Ectodermal cell (in vitro differentiated cells): Measurements from ENCODE around the gene TUBA4B.

Experiments used
- H3K27ac ChIP-seq: 2 replicates; pipeline ENCODE4 v1.7.0; 2013; ENCODE audit warnings: mild to moderate bottlenecking, low read depth, low read length; ENCODE audit not compliant: insufficient read depth, poor library complexity, severe bottlenecking
- H3K27me3 ChIP-seq: 2 replicates; pipeline ENCODE4 v1.7.0; 2013; ENCODE audit warnings: mild to moderate bottlenecking, low read length; ENCODE audit not compliant: insufficient read depth, control insufficient read depth, poor library complexity, severe bottlenecking
- H3K36me3 ChIP-seq: one replicate; pipeline ENCODE4 v1.7.0; 2013; ENCODE audit warnings: low read length; ENCODE audit not compliant: control insufficient read depth, insufficient read depth
- H3K4me1 ChIP-seq: one replicate; pipeline ENCODE4 v1.7.0; 2013; ENCODE audit warnings: low read length; ENCODE audit not compliant: control insufficient read depth, insufficient read depth
- H3K4me3 ChIP-seq: 2 replicates; pipeline ENCODE4 v1.7.0; 2013; ENCODE audit warnings: low read depth, low read length, control low read depth; ENCODE audit not compliant: insufficient read depth
- H3K9me3 ChIP-seq: 2 replicates; pipeline ENCODE4 v1.7.0; 2013; ENCODE audit warnings: mild to moderate bottlenecking, low read length, moderate library complexity; ENCODE audit not compliant: control insufficient read depth
- WGBS, 2 experiments: methylation state at CpG; one replicate each; pipeline ENCODE4 v1.1.7; 2013; ENCODE audit warnings: missing lambda C conversion rate in 2 of 2; 5-methylcytosine and 5-hydroxymethylcytosine counted together

TUBA4B gene

DNA sequence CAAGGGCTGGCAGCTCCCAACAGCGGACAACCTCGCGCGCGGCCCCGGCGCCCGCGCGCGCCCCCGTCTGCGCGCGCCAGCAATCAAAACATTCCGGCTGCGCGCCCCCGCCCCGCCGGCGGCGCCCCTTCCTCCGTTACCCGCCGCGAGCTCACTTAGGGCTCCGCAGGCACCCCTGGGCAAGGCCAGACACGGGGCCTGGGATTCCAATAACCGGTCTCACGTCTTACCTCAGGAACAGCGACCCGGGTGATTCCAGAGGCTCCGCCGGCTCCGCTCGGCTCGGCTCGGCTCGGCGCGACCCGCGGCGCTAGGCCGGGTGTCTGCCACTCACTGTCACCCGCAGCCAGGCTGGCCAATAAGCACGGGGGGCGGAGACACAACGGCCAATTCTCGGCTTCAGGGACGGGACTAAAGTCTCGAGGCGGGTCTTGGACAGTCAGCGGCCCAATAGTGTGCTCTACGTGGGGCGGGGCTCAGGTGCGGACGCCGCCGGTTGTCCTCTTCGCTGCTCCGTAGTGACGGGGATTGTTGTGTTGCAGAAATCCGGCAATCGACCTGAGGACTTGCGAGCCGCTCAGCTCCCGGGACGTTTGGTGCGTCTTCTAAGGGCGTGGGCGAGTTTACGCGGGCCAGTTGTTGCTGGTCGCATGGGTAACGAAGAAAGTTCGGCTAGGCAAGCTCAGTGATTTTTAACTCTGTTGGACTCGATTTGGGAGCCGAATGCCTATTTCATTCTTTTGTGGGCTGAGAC is 23.6 kb upstream of the TUBA4B start, which contains the start of the genes ANKZF1 and ATG9A:
Gene ANKZF1, plus strand, starts transcription at position 502 of the 754 bp plus-strand sequence. CDS start 452 bp downstream, outside the sequence.
Gene ATG9A, minus strand, starts transcription at position 332 of the 754 bp plus-strand sequence. CDS start 1,612 bp downstream, outside the sequence.
- peaks cover 23% of the 10 kb centered on the region for H3K36me3 ChIP-seq
- H3K9me3 ChIP-seq, result no peaks in the 10 kb centered on the region
- 0% methylated on average over 80 of the region's 80 CpGs for WGBS, 2 experiments
- H3K4me3 ChIP-seq, result peak within 1 kb of the TSS; percentile 71
- H3K27me3 ChIP-seq, result no peaks in the 10 kb centered on the region
- peak within 1 kb of the TSS; percentile 83 for H3K27ac ChIP-seq
- peaks cover 13% of the 10 kb centered on the region for H3K4me1 ChIP-seq

DNA sequence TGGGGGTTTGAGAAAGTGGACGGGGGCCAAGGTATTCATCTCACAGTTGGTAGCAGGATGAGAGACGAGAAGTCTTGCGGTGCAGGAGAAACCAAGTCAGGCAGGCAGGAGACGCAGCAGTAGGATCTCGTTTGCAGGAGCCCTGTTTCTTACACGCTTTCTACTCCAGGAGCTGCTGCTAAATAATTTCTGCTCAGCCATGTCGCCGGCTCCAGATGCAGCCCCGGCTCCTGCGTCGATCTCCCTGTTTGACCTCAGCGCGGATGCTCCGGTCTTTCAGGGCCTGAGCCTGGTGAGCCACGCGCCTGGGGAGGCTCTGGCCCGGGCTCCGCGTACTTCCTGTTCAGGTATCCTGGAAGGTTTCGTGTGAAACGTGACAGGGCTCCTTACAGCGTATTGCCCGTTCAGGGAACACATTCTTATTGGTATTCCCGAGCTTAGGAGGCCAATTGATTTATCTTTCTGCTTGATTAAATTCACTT is 22.9 kb upstream of the TUBA4B start:
- no peaks in the 10 kb centered on the region for H3K9me3 ChIP-seq
- H3K36me3 ChIP-seq, result peaks cover 21% of the 10 kb centered on the region
- H3K4me3 ChIP-seq, result peak overlapping the region; percentile 71
- H3K27me3 ChIP-seq, result no peaks in the 10 kb centered on the region
- WGBS, 2 experiments, result 1 to 2% methylated on average over 24 of the region's 24 CpGs
- H3K27ac ChIP-seq, result peak overlapping the region; percentile 83
- peaks cover 13% of the 10 kb centered on the region for H3K4me1 ChIP-seq

DNA sequence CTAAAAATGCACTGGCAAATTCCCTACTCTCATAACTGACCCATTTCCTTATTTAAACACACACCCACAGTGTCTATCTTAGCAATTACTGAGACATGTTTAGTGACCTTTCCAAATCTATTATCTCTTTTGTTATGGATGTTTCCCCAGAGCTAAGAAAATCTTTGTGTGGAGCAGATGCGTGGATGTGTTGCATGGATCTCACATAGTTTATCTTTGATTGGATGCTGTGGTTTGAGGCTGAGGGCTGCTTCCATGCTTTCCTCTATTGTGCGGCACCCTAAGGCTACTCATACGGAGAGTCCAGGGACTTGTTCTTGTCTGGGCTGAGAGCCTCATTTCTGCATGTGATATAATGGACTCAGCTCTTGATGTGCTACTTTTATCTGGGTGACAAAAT is 18.7 kb upstream of the TUBA4B start:
- no peak overlapping the region for H3K4me3 ChIP-seq
- peaks cover 35% of the 10 kb centered on the region for H3K36me3 ChIP-seq
- no peaks in the 10 kb centered on the region for H3K9me3 ChIP-seq
- peaks cover 3% of the 10 kb centered on the region for H3K4me1 ChIP-seq
- no peak overlapping the region for H3K27ac ChIP-seq
- WGBS, 2 experiments, result 95 to 96% methylated on average over 3 of the region's 3 CpGs
- H3K27me3 ChIP-seq, result no peaks in the 10 kb centered on the region

DNA sequence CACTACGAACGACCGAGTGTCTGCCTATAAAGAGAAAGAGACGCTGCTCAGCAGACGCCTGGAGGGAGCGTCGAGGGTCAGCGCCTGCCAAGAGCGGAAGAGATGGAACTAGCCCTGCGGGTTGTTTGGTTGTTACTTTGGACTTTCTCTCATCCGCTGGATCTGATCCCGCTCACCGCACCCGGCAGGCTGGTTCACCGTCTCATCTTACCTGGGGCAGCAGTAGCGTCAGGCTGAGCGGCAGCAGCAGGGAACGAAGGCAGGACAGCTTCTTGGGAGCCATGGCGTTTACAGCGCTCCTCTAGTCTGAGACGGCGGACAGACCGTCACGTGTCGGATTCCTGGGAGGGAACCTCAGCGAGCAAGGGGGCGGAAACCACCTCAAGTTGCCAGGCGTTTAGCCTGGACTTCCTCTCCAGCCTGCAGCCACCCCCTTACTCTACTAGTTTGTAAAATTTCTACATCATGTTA is 9.7 kb upstream of the TUBA4B start:
- Histone ChIP-seq H3K36me3 (peaks cover 5% of the 10 kb centered on the region), H3K4me3 (no peak overlapping the region), H3K9me3 (no peaks in the 10 kb centered on the region), H3K27me3 (no peaks in the 10 kb centered on the region), H3K27ac (no peak overlapping the region), H3K4me1 (peaks cover 9% of the 10 kb centered on the region)
- WGBS, 2 experiments, result 91% methylated on average over 28 of the region's 28 CpGs

DNA sequence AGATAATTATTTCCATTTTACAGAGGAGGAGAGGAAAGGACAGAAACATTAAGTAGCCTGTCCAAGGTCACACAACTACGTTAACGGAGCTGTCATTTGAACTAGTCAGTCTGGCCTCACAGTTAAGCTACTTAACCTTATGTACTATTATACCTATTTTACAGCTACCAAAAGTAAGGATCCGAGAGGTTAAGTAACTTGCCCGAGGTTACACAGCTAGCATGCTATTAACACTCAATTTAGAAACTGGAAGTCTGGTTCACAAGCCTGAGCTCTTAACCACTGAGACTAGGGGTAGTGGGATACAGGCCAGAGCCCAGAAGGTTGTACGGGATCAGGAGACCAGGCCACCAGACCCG is 8.3 kb upstream of the TUBA4B start:
- Histone ChIP-seq H3K9me3 (no peaks in the 10 kb centered on the region), H3K27ac (peak overlapping the region; percentile 98), H3K4me3 (peak overlapping the region; percentile 95), H3K36me3 (peaks cover 5% of the 10 kb centered on the region), H3K4me1 (peaks cover 9% of the 10 kb centered on the region), H3K27me3 (no peaks in the 10 kb centered on the region)
- 54% methylated on average over 6 of the region's 6 CpGs for WGBS, 2 experiments

DNA sequence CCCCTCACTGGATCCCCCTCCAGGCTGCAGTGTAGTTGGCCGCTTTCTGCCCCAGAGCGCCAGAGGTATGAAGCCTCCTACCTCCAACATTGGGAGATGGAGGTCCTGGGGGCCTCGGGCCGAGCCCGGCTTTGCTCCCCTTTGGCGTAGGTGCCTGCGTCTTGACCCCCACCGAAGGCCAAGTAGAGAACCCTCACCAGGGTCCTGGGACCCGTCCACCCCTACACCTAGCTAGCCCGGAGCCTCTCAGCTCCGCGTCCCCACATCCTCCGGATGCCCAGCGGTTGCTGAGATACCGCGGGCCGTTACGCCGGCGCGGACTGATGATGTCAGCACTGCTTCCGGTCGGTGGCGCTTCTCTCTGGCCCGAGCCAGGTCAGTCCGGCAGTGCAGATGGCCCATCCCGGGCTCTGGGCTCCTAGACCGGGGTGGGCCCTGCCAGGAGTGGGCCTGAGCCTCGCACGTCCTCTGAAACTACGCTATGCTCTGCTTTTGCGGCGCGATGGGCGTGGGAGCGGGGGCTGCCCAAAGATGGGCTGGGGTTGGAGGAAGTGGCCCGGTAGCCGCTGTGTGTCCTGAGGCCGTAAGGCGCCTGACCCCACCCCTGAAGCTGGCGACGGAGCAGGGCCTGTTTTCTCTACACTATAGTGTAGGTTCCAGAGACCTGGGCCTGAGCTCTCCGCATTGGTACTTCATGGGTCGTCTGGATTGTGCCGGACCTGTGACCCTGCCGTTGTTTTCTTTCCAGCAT is 7.7 kb upstream of the TUBA4B start, which contains the start of the genes GLB1L and STK16:
Gene GLB1L, minus strand, starts transcription at position 297 of the 751 bp plus-strand sequence. CDS start 1,871 bp downstream, outside the sequence.
Gene STK16, plus strand, starts transcription at position 332 of the 751 bp plus-strand sequence. CDS start 521 bp downstream, outside the sequence.
- H3K4me1 ChIP-seq, result peaks cover 9% of the 10 kb centered on the region
- peaks cover 5% of the 10 kb centered on the region for H3K36me3 ChIP-seq
- H3K4me3 ChIP-seq, result peak within 1 kb of the TSS; percentile 95
- H3K27ac ChIP-seq, result peak within 1 kb of the TSS; percentile 98
- H3K9me3 ChIP-seq, result no peaks in the 10 kb centered on the region
- 1 to 2% methylated on average over 46 of the region's 46 CpGs for WGBS, 2 experiments
- no peaks in the 10 kb centered on the region for H3K27me3 ChIP-seq

DNA sequence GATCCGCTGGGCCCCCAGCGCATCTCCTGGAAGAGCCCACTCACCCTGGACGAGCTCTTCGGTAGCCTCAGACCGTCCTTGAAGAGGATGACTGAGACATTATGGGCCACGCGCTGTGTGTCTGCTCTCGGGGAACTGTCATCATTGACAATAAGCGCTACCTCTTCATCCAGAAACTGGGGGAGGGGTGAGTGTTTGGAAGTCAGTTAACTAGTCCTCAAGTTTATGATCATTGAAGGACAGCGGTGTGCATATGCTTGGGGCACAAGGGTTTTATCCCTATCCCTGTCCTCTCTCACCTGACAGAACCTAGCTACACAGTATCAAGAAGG is 7.2 kb upstream of the TUBA4B start:
- H3K4me1 ChIP-seq, result peaks cover 9% of the 10 kb centered on the region
- peak overlapping the region; percentile 98 for H3K27ac ChIP-seq
- peaks cover under 1% of the 10 kb centered on the region for H3K27me3 ChIP-seq
- H3K9me3 ChIP-seq, result no peaks in the 10 kb centered on the region
- H3K36me3 ChIP-seq, result peaks cover 5% of the 10 kb centered on the region
- H3K4me3 ChIP-seq, result peak overlapping the region; percentile 95
- WGBS, 2 experiments, result 38 to 41% methylated on average over 10 of the region's 10 CpGs

DNA sequence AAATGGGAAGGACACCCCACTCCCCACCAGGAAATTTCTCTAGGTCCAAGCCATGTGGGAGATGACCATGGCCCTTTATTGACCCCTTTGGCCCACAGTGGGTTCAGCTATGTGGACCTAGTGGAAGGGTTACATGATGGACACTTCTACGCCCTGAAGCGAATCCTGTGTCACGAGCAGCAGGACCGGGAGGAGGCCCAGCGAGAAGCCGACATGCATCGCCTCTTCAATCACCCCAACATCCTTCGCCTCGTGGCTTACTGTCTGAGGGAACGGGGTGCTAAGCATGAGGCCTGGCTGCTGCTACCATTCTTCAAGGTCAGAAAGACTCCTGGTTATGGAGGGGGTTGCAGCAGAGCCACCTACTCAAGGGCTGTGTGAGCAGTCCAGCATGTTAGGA is 6.5 kb upstream of the TUBA4B start:
- Histone ChIP-seq H3K9me3 (no peaks in the 10 kb centered on the region), H3K27me3 (peaks cover 8% of the 10 kb centered on the region), H3K4me3 (no peak overlapping the region), H3K36me3 (peaks cover 5% of the 10 kb centered on the region), H3K27ac (no peak overlapping the region), H3K4me1 (peaks cover 9% of the 10 kb centered on the region)
- WGBS, 2 experiments, result 94 to 98% methylated on average over 10 of the region's 10 CpGs

DNA sequence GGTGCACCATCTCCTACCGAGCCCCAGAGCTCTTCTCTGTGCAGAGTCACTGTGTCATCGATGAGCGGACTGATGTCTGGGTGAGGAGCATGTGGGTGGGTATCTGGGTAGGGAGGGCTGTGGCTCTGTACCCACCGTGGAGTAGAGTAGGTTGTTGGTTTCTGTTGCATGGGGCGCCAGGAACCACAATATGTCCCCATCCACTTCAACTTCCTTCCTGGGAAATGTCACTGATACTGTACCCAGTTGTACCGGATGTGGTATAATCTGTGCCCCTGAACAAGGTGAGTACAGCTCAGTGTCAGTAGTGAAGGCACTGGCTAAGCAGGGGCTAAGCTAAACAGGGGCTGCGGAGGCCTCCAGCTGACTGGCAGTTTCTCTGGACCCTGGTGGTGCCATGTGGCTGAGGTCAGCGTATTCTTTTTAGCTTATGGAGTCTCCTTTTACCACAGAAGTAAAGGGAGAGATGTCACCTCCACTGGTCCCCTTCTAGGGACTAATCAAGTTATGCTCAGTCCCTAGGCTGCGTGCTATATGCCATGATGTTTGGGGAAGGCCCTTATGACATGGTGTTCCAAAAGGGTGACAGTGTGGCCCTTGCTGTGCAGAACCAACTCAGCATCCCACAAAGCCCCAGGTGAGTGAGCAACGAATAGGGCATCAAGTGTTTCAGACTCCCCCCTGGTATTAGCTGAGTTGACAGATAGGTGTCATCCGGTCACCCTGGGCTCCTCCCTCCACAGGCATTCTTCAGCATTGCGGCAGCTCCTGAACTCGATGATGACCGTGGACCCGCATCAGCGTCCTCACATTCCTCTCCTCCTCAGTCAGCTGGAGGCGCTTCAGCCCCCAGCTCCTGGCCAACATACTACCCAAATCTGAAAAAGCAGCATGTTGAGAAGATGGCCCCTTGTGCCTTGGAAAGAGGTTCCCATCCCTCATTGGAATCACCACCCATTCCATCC is 5.1 kb upstream of the TUBA4B start:
- WGBS, 2 experiments, result 91 to 93% methylated on average over 17 of the region's 17 CpGs
- Histone ChIP-seq H3K27ac (no peak overlapping the region), H3K4me1 (peaks cover 15% of the 10 kb centered on the region), H3K27me3 (peaks cover 22% of the 10 kb centered on the region), H3K4me3 (no peak overlapping the region), H3K36me3 (peaks cover 5% of the 10 kb centered on the region), H3K9me3 (no peaks in the 10 kb centered on the region)
